Activated CD4-positive, alpha-beta T cell treated with anti-CD3 and anti-CD28 coated beads, Interleukin-2, amount 50 U/mL, for 1 hour (primary cell): ENCODE data around the gene NSUN3.
A peak's percentile ranks its signal among the peaks of the same experiment; 100 is the strongest.
"Not testable (repeated sequence)": the region's sequence is repeated elsewhere in the genome, so short reads cannot be mapped to it uniquely, and the experiment has no call there.

Experiments
- DNase-seq: peaks from one replicate; pipeline ENCODE4 v3.0.0-alpha.2; 2020

The NSUN3 gene

GRCh38 chr3:94062513-94063404 lies at the start of gene NSUN3, which contains the start of gene DHFR2:
NSUN3 (plus strand) TSS chr3:94063061; CDS start chr3:94063127, 66 bp downstream.
DHFR2 (minus strand) TSS chr3:94062916; CDS start chr3:94061511, 1,405 bp downstream.
- DNase-seq: peak; percentile 72

GRCh38 chr3:94015025-94015424 lies 47.8 kb upstream of the NSUN3 start:
- no peak for DNase-seq

- DNase-seq: no peak
Observed at GRCh38 chr3:94019659-94020058, 43.2 kb upstream of the NSUN3 start.

GRCh38 chr3:94020293-94020692 lies 42.6 kb upstream of the NSUN3 start:
- no peak for DNase-seq

GRCh38 chr3:94024385-94024784 lies 38.5 kb upstream of the NSUN3 start:
- DNase-seq: no peak

GRCh38 chr3:94026623-94027022 lies 36.2 kb upstream of the NSUN3 start:
- DNase-seq: no peak

GRCh38 chr3:94028093-94028837 lies 34.6 kb upstream of the NSUN3 start, which contains the start of gene STX19:
STX19 (minus strand) TSS chr3:94028597; CDS start chr3:94015269, 13,328 bp downstream.
- no peak for DNase-seq

- no peak for DNase-seq
Observed at GRCh38 chr3:94036909-94037507, 25.9 kb upstream of the NSUN3 start.

- DNase-seq: no peak
Observed at GRCh38 chr3:94043285-94043684, 19.6 kb upstream of the NSUN3 start.

- DNase-seq: not testable (repeated sequence)
Observed at GRCh38 chr3:94044100-94044936, 18.5 kb upstream of the NSUN3 start.

- DNase-seq: no peak
Observed at GRCh38 chr3:94046533-94046932, 16.3 kb upstream of the NSUN3 start.

GRCh38 chr3:94049267-94049666 lies 13.6 kb upstream of the NSUN3 start:
- no peak for DNase-seq

GRCh38 chr3:94050546-94050945 lies 12.3 kb upstream of the NSUN3 start:
- no peak for DNase-seq

GRCh38 chr3:94061297-94061696 lies 1.6 kb upstream of the NSUN3 start:
- DNase-seq: no peak

- DNase-seq: no peak
Observed at GRCh38 chr3:94063496-94064119, 747 bp downstream of the NSUN3 start.

GRCh38 chr3:94064243-94064860 lies 1.5 kb downstream of the NSUN3 start:
- DNase-seq: no peak

- no peak for DNase-seq
Observed at GRCh38 chr3:94065122-94065521, 2.3 kb downstream of the NSUN3 start.

- no peak for DNase-seq
Observed at GRCh38 chr3:94065819-94066480, 3.1 kb downstream of the NSUN3 start.

- no peak for DNase-seq
Observed at GRCh38 chr3:94066506-94067500, 3.9 kb downstream of the NSUN3 start.
